Mucosa of stomach (tissue), 1 donor: ENCODE measurements around the gene COG3.

Source experiments
- H3K27me3 ChIP-seq: one replicate; pipeline ENCODE4 v1.7.0; 2013; ENCODE audit warnings: mild to moderate bottlenecking, low read length; ENCODE audit not compliant: control insufficient read depth, insufficient read depth
- H3K36me3 ChIP-seq: one replicate; pipeline ENCODE4 v1.7.0; 2013; ENCODE audit warnings: low read length; ENCODE audit not compliant: control insufficient read depth, insufficient read depth
- H3K4me1 ChIP-seq: one replicate; pipeline ENCODE4 v1.7.0; 2013; ENCODE audit warnings: mild to moderate bottlenecking, low read length; ENCODE audit not compliant: control insufficient read depth, insufficient read depth
- H3K4me3 ChIP-seq: one replicate; pipeline ENCODE4 v1.7.0; 2013; ENCODE audit warnings: low read length
- H3K9ac ChIP-seq: one replicate; pipeline ENCODE4 v1.7.0; 2013; ENCODE audit warnings: mild to moderate bottlenecking, low read length, moderate library complexity
- H3K9me3 ChIP-seq: one replicate; pipeline ENCODE4 v1.7.0; 2013; ENCODE audit warnings: mild to moderate bottlenecking, low read length, moderate library complexity; ENCODE audit not compliant: control insufficient read depth
- donor health status: Pancreatic carcinoma.

COG3 gene

GRCh38 chr13:45487604-45488003 lies 22.9 kb downstream of the COG3 start:
- no peaks in the 10 kb centered on the region for H3K9me3 ChIP-seq
- H3K27me3 ChIP-seq = no peaks in the 10 kb centered on the region
- no peak overlapping the region for H3K4me3 ChIP-seq
- H3K4me1 ChIP-seq = no peaks in the 10 kb centered on the region
- no peaks in the 10 kb centered on the region for H3K36me3 ChIP-seq
- H3K9ac ChIP-seq = no peak overlapping the region

GRCh38 chr13:45490068-45490467 lies 25.3 kb downstream of the COG3 start:
- Histone ChIP-seq H3K36me3 (no peaks in the 10 kb centered on the region), H3K4me3 (no peak overlapping the region), H3K4me1 (no peaks in the 10 kb centered on the region), H3K9ac (no peak overlapping the region), H3K27me3 (no peaks in the 10 kb centered on the region), H3K9me3 (no peaks in the 10 kb centered on the region)

GRCh38 chr13:45492538-45492937 lies 27.8 kb downstream of the COG3 start:
- Histone ChIP-seq H3K4me3 (no peak overlapping the region), H3K36me3 (no peaks in the 10 kb centered on the region), H3K9ac (no peak overlapping the region), H3K4me1 (no peaks in the 10 kb centered on the region), H3K27me3 (no peaks in the 10 kb centered on the region), H3K9me3 (no peaks in the 10 kb centered on the region)

GRCh38 chr13:45496942-45497341 lies 32.2 kb downstream of the COG3 start:
- Histone ChIP-seq H3K4me1 (peaks cover 5% of the 10 kb centered on the region), H3K4me3 (no peak overlapping the region), H3K9me3 (no peaks in the 10 kb centered on the region), H3K36me3 (no peaks in the 10 kb centered on the region), H3K27me3 (no peaks in the 10 kb centered on the region), H3K9ac (no peak overlapping the region)

GRCh38 chr13:45500492-45501174 lies 35.9 kb downstream of the COG3 start:
- no peaks in the 10 kb centered on the region for H3K27me3 ChIP-seq
- no peak overlapping the region for H3K4me3 ChIP-seq
- H3K9ac ChIP-seq = no peak overlapping the region
- peaks cover 5% of the 10 kb centered on the region for H3K4me1 ChIP-seq
- peaks cover 14% of the 10 kb centered on the region for H3K36me3 ChIP-seq
- H3K9me3 ChIP-seq = no peaks in the 10 kb centered on the region

- H3K4me1 ChIP-seq = peaks cover 5% of the 10 kb centered on the region
- H3K4me3 ChIP-seq = no peak overlapping the region
- peaks cover 17% of the 10 kb centered on the region for H3K36me3 ChIP-seq
Observed at GRCh38 chr13:45501175-45501526, 36.4 kb downstream of the COG3 start.

GRCh38 chr13:45503658-45504057 lies 38.9 kb downstream of the COG3 start:
- Histone ChIP-seq H3K4me3 (no peak overlapping the region), H3K9ac (no peak overlapping the region), H3K4me1 (peaks cover 5% of the 10 kb centered on the region), H3K9me3 (no peaks in the 10 kb centered on the region), H3K27me3 (no peaks in the 10 kb centered on the region), H3K36me3 (peaks cover 18% of the 10 kb centered on the region)

More at GRCh38 chr13:45501175-45501526, 36.4 kb downstream of the COG3 start:
- Histone ChIP-seq H3K27me3 (no peaks in the 10 kb centered on the region), H3K9ac (no peak overlapping the region), H3K9me3 (no peaks in the 10 kb centered on the region)

- Histone ChIP-seq H3K27me3 (no peaks in the 10 kb centered on the region), H3K9ac (no peak overlapping the region), H3K4me1 (no peaks in the 10 kb centered on the region), H3K4me3 (no peak overlapping the region), H3K36me3 (peaks cover 18% of the 10 kb centered on the region), H3K9me3 (no peaks in the 10 kb centered on the region)
Observed at GRCh38 chr13:45506811-45507210, 42.1 kb downstream of the COG3 start.

GRCh38 chr13:45508776-45509175 lies 44.0 kb downstream of the COG3 start:
- Histone ChIP-seq H3K9ac (no peak overlapping the region), H3K4me1 (no peaks in the 10 kb centered on the region), H3K9me3 (no peaks in the 10 kb centered on the region), H3K36me3 (peaks cover 8% of the 10 kb centered on the region), H3K27me3 (no peaks in the 10 kb centered on the region), H3K4me3 (no peak overlapping the region)

- peaks cover 3% of the 10 kb centered on the region for H3K36me3 ChIP-seq
- H3K9ac ChIP-seq = no peak overlapping the region
- H3K9me3 ChIP-seq = no peaks in the 10 kb centered on the region
- H3K4me1 ChIP-seq = no peaks in the 10 kb centered on the region
- H3K27me3 ChIP-seq = no peaks in the 10 kb centered on the region
- no peak overlapping the region for H3K4me3 ChIP-seq
Observed at GRCh38 chr13:45510672-45511071, 45.9 kb downstream of the COG3 start.

- H3K36me3 ChIP-seq = no peaks in the 10 kb centered on the region
- H3K9ac ChIP-seq = no peak overlapping the region
- H3K4me3 ChIP-seq = no peak overlapping the region
- no peaks in the 10 kb centered on the region for H3K4me1 ChIP-seq
- H3K9me3 ChIP-seq = no peaks in the 10 kb centered on the region
- H3K27me3 ChIP-seq = no peaks in the 10 kb centered on the region
Observed at GRCh38 chr13:45511310-45512097, 46.8 kb downstream of the COG3 start.

GRCh38 chr13:45512098-45512496 lies 47.4 kb downstream of the COG3 start:
- Histone ChIP-seq H3K4me3 (no peak overlapping the region), H3K4me1 (no peaks in the 10 kb centered on the region), H3K36me3 (no peaks in the 10 kb centered on the region), H3K9ac (no peak overlapping the region), H3K27me3 (no peaks in the 10 kb centered on the region), H3K9me3 (no peaks in the 10 kb centered on the region)
